ENCODE measurements around the gene DNER. TPM values are rescaled to one million over a fixed set of nuclear protein-coding genes. Genes with fewer than 3 reads are reported as not detected.

DNER gene
- polyA plus RNA-seq, 1 of the 3 experiments (the other 2 are of a cell fraction): 1.4 TPM

GRCh38 chr2:229652796-229653195 is 61.6 kb downstream of the DNER start:
- Histone ChIP-seq H2AFZ (ENCODE audit: low read depth) (no peak overlapping the region), H3K27me3 (ENCODE audit: insufficient read depth) (no peaks in the 10 kb centered on the region), H3K79me2 (ENCODE audit: insufficient read depth) (no peaks in the 10 kb centered on the region), H3K9ac (no peak overlapping the region), H3K27ac (ENCODE audit: low read depth in 2 of 2, low read length in 1 of 2) (no peak overlapping the region), H3K4me2 (no peak overlapping the region), H3K9me2 (no peaks in the 10 kb centered on the region), H3F3A (replicated peaks; ENCODE audit: insufficient read depth) (no peaks in the 10 kb centered on the region), H3K4me1 (ENCODE audit: control insufficient read depth in 1 of 2, insufficient read depth in 2 of 2, low read depth in 1 of 2, low read length in 1 of 2) (no peaks in the 10 kb centered on the region), H3K4me3 (ENCODE audit: low read depth in 2 of 2, low read length in 1 of 2) (no peak overlapping the region), H4K20me1 (ENCODE audit: insufficient read depth) (no peaks in the 10 kb centered on the region), H3K36me3 (replicated peaks in 1 of 2; ENCODE audit: control insufficient read depth in 1 of 2, insufficient read depth in 2 of 2, low read length in 1 of 2) (no peaks in the 10 kb centered on the region), H3K9me3 (no peaks in the 10 kb centered on the region)
- no peak for TF ChIP-seq IRF3 (IDR thresholded peaks at IDR 0.05; ENCODE audit: low read depth, low read length)
- TF ChIP-seq RXRA (IDR thresholded peaks at IDR 0.05; ENCODE audit: borderline replicate concordance, low read depth): no peak
- no peak for TF ChIP-seq USF1 (IDR thresholded peaks at IDR 0.05; ENCODE audit: borderline replicate concordance, low read depth)
- no peak for TF ChIP-seq CTCF (IDR thresholded peaks at IDR 0.05)
- no peak for TF ChIP-seq PBX3 (IDR thresholded peaks at IDR 0.05)
- TF ChIP-seq RFX5 (IDR thresholded peaks at IDR 0.05; ENCODE audit: low read length): no peak
- no peak for TF ChIP-seq CHD2 (IDR thresholded peaks at IDR 0.05; ENCODE audit: low read length, partially characterized antibody)
- TF ChIP-seq MXI1 (IDR thresholded peaks at IDR 0.05; ENCODE audit: low read depth, low read length): no peak
- TF ChIP-seq MEF2A (IDR thresholded peaks at IDR 0.05; ENCODE audit: borderline replicate concordance, low read depth): no peak
- no peak for TF ChIP-seq FOXM1 (IDR thresholded peaks at IDR 0.05; ENCODE audit: low read depth)
- no peak for TF ChIP-seq TCF12 (IDR thresholded peaks at IDR 0.05)
- no peak for TF ChIP-seq EP300 (IDR thresholded peaks at IDR 0.05; ENCODE audit: borderline replicate concordance in 1 of 2, low read depth in 1 of 2, low read length in 1 of 2)
- TF ChIP-seq RCOR1 (IDR thresholded peaks at IDR 0.05; ENCODE audit: low read length): no peak
- no peak for TF ChIP-seq ZBTB33 (IDR thresholded peaks at IDR 0.05; ENCODE audit: borderline replicate concordance, low read depth)
- no peak for TF ChIP-seq NFIC (IDR thresholded peaks at IDR 0.05; ENCODE audit: borderline replicate concordance)
- no peak for TF ChIP-seq MAX (IDR thresholded peaks at IDR 0.05; ENCODE audit: low read depth)
- no peak for DNase-seq
- WGBS (ENCODE audit: low lambda C conversion rate): 42% methylated on average over 5 of the region's 5 CpGs
- CTCF ChIA-PET: interaction anchor here (1.0 to 2.6 kb wide), 2 partner anchors 11 to 13 kb away, joined by 3 to 7 read pairs; no protein-coding TSS in a partner anchor
- POLR2A ChIA-PET: no interaction called here
